HG03378 (cell line): ENCODE data around the gene ZFYVE16.
"Not testable (repeated sequence)": the region's sequence is repeated elsewhere in the genome, so short reads cannot be mapped to it uniquely, and the experiment has no call there.

Source experiments
- ATAC-seq: cut with Tn5 transposase; IDR thresholded peaks from one replicate; pipeline ENCODE4 v1.9.1; 2021; ENCODE audit warnings: mild to moderate bottlenecking, moderate library complexity; ENCODE audit not compliant: unreplicated experiment

The ZFYVE16 gene

DNA sequence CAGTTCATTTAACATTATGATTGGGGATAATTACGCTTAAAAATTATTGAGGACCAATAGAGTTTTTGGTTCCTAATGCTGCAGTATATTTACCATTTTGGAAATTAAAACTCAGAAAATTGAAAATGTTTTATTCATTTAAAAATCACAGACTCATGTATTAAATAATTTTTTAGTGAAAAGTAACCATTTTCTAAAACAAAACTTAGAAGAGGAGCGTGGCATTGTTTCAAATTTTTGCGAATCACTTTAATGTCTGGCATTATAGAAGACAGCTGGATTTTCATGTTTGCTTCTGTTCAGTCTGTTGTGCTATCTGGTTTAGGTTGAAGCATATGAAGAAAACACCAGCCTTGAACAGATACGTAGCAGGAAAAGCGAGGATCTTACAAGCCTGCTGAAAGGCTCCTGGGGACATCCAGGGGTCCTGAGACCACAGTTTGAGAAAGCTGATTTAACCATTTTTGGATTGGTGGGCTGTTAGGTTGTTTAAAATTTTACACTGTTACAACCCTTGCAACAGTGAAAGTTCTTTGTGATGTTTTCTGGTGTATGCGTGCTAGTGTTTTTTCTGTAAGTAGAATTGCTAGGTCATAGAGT, 1.6 kb downstream of the ZFYVE16 start:
- no peak for ATAC-seq

DNA sequence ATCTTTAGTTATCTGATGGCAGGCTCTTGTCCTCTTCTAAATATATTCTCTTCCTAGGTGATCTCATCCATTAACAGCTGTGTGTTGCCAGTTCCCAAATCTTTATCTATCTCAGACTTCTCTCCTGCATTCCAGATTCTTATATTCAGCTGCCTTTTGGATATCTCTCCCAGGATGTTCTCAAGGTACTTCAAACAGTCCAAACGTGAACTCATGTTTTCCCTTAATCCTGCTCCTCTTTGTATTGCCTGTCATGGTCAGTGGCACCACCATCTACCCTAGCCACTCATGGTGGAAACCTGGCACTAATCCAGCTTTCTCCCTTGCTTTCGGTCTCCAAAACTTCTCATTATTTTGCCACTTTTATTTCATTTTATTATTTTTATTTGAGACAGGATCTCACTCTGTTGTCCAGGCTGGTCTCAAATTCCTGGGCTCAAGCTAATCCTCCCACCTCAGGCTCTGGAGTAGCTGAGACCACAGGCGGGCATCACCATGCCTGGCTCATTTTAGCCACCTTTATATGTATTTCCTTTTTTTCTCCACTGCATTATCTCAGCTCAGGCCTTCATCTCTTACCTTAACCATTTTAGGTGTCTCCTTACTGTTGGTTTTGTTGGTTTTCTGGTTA, 3.8 kb downstream of the ZFYVE16 start:
- ATAC-seq, result no peak

DNA sequence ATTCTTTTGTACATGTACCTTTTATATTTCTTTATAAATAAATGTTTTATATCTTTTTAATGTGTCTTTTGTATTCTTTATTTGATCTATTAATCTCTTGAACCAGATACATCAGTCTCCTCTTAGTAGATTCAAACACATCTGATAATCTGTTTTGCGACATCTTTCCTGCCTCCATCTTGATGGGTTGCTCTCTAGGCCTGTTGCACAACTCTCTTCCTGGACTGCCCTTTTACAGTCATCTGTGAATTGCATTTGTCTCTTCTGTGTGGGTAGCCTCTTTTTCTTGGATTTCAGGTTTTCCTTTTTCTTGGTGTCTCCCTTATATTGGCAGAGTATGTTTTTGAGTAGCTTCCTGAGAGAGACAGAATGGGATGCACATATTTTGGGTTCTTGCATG, 6.2 kb downstream of the ZFYVE16 start:
- ATAC-seq, result no peak

DNA sequence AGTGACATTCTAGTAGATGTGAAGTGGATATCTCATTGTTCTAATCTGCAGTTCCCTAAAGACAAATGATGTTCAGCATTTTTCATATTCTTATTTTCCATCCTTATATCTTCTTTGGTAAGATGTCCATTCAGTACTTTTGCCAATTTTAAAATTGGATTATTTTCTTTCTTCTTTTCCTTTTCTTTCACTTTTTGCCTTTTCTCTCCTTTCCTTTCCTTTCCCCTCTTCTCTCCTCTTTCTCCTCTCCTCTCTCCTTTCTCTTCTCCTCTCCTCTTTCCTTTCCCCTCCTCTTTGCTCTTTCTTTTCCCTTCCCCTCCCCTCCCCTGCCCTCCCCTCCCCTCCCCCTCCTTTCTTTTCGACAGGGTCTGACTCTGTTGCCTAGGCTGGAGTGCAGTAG, 10.1 kb downstream of the ZFYVE16 start:
- ATAC-seq, result no peak

DNA sequence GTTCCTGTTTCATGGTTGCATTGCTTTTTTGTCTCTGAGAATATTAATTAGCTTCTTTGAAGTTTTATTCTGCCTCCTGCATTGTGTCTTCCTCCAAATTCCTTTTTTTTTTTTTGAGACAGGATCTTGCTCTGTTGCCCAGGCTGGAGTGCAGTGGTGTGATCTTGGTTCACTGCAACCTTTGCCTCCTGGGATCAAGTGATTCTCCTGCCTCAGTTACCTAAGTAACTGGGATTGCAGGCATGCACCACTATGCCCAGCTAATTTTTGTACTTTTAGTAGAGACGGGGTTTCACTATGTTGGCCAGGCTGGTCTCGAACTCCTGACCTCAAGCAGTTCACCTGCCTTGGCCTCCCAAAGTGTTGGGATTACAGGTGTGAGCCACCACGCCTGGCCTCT, 16.5 kb downstream of the ZFYVE16 start:
- not testable (repeated sequence) for ATAC-seq

DNA sequence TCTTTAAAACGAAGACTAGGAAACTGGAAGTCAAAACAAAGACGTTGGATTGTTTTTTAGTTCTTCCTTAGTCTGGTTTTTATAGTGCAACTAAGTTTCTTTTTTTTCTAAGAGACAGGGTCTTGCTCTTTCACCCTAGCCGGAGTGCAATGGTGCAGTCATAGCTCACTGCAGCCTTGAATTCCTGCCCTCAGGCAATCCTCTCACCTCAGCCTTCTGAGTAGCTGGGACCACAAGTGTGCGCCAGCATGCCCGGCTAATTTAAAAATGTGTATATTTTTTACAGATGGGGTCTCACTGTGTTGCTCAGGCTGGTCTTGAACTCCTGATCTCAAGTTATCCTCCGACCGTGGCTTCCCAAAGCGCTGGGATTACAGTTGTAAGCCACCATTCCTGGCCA, 27.6 kb downstream of the ZFYVE16 start:
- ATAC-seq, result no peak

DNA sequence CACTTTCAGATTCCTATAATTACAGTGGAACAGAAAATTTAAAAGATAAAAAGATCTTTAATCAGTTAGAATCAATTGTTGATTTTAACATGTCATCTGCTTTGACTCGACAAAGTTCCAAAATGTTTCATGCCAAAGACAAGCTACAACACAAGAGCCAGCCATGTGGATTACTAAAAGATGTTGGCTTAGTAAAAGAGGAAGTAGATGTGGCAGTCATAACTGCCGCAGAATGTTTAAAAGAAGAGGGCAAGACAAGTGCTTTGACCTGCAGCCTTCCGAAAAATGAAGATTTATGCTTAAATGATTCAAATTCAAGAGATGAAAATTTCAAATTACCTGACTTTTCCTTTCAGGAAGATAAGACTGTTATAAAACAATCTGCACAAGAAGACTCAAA, 29.5 kb downstream of the ZFYVE16 start:
- ATAC-seq, result no peak

DNA sequence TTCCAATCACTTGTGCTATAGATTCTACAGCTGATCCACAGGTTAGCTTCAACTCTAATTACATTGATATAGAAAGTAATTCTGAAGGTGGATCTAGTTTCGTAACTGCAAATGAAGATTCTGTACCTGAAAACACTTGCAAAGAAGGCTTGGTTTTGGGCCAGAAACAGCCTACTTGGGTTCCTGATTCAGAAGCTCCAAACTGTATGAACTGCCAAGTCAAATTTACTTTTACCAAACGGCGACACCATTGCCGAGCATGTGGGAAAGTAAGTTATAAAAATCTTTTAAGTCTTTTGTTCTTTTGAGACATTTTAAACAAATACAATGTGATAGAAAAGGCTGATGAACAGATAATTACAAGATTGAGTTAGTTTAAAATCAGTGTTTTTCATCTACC, 30.9 kb downstream of the ZFYVE16 start:
- ATAC-seq, result no peak

DNA sequence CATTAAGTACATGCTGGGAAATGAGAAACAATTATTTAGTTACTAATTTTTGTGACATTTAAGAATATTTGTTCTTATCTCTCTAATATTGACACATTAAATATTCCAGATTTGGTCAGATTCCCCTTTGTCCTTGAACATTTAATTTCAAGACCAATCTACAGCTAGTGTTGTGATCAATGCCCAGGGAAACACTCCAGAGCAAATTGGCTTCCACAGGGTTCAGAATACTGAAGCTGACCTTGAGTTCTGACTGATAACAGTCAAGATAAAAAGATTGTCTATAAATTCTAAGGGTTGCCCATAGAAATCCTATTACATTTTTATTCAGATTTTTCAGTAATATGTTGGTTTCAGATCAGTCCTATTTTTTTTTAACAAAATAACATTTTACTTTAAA, 31.3 kb downstream of the ZFYVE16 start:
- ATAC-seq, result no peak

DNA sequence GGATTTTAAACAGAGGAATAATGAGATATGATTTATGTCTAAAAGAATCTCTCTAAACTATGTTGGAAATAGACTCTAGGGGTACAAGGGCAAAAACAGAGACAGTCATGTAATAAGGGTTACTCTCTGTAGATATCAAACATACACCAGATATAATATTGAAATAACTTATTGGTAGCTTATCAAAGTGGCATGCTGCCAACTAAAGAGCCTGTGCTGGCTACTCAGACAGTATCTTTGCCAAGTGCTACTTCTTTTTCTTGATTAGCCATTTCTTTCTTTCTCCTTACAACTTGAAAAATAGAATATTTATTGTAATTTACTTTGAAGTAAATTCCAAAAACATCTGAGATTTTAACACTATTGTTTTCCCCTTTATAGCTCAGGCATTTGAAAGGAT, 34.9 kb downstream of the ZFYVE16 start:
- ATAC-seq, result no peak

DNA sequence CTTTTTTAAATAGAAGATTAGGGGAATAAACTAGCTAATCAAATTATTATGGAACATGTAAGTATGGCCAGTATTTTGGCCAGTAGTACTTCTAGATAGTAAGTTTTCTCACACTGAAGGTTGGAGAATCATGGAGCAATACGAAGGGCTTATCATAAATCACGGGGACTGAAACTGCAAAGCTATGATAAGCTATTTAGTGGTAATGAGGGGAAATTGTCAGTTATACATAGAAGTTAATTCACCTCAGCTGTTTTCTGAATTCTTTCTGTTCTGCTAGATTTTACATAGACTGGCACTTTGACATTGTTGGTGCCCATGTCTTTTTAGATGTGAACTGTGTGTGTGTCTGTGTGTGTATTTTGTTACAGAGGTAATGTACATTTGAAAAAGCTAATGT, 45.5 kb downstream of the ZFYVE16 start:
- no peak for ATAC-seq

DNA sequence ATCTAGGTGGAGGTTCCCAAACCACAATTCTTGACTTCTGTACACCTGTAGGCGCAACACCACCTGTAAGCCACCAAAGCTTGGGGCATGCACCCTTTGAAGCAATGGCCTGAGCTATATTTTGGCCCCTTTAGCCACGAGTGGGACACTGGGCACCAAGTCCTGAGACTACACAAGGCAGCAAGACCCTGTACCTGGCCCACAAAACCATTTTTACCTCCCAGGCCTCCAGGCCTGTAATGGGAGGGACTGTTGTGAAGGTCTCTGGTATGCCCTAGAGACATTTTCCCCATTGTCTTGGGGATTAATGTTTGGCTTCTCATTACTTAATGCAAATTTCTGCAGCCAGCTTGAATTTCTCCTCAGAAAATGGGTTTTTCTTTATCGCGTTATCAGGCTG, 55.4 kb downstream of the ZFYVE16 start:
- ATAC-seq, result no peak

DNA sequence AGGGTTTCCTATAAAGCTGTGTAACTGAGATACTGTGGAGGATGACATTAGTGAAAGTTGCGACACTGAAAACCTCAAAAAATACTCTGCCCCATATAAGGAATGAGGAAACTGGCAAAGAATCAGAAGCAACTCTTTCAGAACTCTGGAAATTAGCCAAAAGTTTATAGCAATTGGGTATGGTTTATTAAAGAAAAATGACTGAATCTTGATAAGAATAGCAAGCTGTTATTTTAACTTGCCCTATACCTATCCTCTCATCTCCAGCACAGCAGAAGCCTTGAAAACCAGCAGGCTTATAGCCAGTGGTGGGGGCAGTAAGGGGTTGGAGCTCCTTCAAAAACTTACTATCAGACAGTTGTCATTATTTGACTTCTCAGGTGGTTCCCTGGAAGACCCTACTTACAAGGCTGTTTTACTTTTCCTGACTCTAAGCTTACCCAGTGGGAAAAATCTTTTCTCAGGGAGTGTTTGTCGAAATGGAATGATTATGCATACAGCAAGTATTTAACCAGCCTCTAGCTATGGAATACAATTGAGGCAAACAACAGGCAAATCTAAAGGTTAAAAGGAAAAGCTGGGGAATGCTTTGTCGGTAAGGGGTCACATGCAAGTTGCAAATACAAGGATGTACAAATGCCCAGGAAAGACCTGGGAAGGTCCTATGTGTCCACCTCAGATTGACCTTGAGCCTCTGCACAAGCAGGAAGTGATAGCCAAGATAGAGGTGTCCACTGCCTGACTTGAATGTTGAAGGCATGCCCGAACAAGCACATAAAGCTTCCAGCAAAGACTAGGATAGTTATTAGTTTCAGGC, 59.0 kb downstream of the ZFYVE16 start:
- no peak for ATAC-seq

DNA sequence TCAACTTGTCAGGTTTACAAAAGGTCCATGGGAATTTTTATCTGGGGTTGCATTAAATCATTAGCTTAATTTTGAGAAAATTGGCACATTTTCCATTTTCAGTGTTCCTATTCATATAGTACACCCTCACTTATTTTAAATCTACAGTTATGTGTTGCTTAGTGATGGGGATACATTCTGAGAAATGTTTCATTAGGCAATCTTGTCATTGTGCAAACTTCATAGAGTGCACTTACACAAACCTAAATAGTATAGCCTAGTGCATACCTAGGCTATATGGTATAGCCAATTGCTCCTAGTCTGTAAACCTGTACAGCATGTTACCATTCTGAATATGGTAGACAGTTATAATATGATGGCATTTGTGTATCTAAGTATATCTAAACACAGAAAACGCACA, 60.3 kb downstream of the ZFYVE16 start:
- no peak for ATAC-seq

DNA sequence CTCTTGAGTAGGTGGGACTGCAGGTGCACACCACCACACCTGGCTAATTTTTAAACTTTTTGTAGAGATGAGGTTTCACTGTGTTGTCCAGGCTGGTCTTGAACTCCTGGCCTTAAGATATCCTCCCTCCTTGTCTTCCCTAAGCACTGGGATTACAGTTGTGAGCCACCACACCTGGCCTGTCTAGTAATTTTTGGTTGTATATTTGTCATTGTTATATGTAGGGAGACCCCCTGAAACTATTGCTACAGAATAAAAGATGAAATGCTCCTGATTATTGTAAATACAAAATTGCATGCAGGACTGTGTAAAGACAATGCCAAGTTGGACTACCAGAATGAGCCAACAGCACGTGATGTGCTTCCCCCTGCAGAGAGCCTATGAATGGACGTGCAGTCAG, 62.8 kb downstream of the ZFYVE16 start:
- ATAC-seq, result not testable (repeated sequence)

DNA sequence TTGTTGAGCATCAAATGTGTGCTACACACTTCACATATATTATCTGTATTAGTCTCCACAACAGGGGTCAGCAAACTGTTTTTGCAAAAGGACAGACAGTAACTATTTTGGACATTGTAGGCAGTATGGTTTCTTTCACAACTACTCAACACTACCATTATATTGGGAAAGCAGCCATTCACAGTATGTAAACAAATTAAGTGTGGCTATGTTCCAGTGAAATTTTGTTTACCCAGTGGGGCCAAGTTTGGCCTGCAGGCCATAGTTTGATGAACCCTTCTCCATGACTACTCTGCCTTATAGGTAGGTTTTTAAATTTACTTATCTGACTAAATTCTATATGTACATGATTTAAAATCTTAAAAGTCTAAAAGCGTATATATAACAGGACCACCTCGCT, 67.1 kb downstream of the ZFYVE16 start:
- ATAC-seq, result no peak

DNA sequence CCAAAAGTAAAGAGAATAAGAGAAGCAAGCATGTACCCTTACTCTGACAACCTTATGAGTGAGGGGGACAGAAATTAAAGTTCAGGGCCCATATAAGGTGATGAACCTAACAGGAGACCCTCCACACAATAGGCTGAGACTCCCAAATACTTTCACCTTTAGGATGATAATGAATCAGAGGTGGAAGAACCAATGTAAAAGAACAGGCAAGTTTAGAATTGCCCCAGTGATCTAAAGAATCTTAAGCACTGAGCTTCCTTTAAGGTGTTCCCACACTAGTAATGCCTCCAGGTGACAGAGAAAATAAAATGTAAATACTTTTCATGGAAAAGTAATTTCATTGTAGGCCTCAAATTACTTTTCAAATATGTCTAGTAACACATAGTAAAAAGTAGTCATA, 71.8 kb downstream of the ZFYVE16 start:
- no peak for ATAC-seq

DNA sequence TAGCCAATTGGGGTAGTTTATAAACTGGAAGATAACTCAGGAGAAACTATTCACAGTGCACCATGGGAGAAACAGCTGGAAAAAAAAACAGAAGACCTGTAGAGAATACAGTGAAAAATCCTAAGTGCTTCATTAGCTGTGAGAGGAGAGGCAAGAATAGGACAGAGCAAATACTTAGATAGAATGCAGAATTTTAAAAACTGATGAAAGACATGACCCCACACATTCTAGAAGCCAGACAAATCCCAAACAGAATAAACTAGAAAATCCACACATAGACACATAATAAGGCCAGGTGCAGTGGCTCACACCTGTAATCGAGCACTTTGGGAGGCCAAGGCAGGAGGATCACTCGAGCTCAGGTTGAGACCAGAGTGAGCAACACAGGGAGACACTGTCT, 72.5 kb downstream of the ZFYVE16 start:
- no peak for ATAC-seq

DNA sequence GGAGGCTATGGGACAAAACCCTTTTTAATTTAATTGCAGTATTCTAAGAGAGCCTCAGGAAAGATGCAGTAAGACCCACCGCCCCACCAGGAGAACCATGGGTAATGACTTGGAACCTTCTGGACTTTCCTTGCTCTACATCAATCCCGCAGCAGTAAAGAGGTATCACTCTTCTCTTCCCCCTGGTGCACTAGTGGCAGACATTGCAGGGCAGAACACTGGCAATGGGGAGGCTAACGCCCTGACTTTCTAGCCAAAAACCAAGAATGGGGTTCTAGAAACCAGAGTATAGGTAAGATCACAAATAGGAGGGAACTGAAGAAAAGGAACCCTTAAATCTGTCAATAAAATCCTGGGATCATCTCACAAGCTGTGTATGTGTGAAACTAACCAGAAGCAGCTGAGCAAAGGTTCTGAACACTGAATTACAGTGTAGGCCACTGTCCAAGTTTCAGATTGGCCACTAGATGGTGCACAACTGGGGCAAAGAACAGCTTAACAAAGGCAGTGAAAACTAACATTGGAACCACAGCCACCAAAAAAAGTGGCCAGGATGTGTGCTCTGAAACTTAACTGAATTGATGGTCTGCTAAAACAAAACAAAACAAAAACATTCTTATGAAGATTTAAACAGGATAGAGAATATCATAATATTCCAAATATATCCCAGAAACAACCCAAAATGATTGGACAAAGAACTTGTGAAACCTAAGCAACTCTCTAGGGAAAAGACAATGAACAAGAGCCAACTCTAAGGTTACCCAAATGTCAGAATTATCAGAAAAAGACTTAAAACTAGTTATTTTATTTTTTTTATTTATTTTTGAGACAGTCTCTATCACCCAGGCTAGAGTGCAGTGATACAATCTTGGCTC, 73.4 kb downstream of the ZFYVE16 start:
- no peak for ATAC-seq

DNA sequence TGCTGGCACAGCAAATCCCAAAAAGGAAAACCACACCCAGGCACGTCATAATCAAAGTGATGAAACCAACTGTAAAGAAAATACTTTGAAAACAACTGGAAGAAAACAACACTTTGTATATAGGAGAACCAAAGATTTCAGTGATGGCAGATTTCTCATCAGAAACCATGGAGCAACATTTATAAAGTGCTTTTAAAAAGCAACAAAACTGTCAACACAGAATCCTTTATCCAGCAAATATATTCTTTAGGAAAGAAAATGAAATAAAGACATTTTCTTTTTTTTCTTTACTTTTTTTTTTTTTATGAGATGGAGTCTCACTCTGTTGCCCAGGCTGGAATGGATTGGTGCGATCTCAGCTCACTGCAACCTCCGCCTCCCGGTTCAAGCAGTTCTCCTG, 74.7 kb downstream of the ZFYVE16 start:
- ATAC-seq, result no peak

DNA sequence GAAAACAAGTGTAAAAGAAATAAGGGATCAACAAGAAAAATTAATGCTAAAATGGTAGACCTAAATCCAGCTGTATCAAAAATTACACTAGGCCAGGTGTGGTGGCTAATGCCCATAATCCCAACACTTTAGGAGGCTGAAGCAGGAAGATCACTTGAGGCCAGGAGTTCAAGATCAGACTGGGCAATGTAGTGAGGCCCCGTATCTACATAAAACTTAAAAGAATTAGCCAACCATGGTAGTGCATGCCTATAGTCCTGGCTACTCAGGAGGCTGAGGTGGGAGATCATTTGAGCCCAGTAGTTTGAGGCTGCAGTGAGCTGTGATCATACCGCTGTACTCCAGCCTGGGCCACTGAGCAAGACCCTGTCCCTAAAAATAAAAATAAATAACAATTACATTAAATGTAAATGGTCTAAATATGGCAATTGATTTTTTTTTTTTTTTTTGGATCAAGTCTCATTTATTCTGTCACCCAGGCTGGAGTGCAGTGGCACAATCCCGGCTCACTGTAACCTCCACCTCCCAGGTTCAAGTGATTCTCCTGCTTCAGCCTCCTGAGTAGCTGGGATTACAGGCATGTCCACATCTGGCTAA, 75.9 kb downstream of the ZFYVE16 start:
- no peak for ATAC-seq
